HEK293T (cell line): ENCODE measurements around the gene PPCS.
"Not testable (repeated sequence)": the region's sequence is repeated elsewhere in the genome, so short reads cannot be mapped to it uniquely, and the experiment has no call there.

Source experiments
- BHLHE40 ChIP-seq: fragments of 450-650 bp; IDR thresholded peaks from 2 replicates; pipeline ENCODE4 v1.6.1; 2016; ENCODE audit warnings: mild to moderate bottlenecking, moderate library complexity, borderline replicate concordance
- FOXA1 ChIP-seq: fragments of 450-650 bp; IDR thresholded peaks from 2 replicates; pipeline ENCODE4 v1.6.1; 2016; ENCODE audit warnings: mild to moderate bottlenecking
- FOXM1 ChIP-seq: fragments of 450-650 bp; IDR thresholded peaks from 2 replicates; pipeline ENCODE4 v1.6.1; 2017; ENCODE audit warnings: mild to moderate bottlenecking, borderline replicate concordance
- HDGF ChIP-seq: fragments of 450-650 bp; IDR thresholded peaks from 2 replicates; pipeline ENCODE4 v1.6.1; 2017; ENCODE audit warnings: antibody characterized with exemption, borderline replicate concordance
- LEF1 ChIP-seq: fragments of 450-650 bp; IDR thresholded peaks from 2 replicates; pipeline ENCODE4 v1.6.1; 2017; ENCODE audit warnings: mild to moderate bottlenecking, borderline replicate concordance
- SP1 ChIP-seq: fragments of 450-650 bp; IDR thresholded peaks from 2 replicates; pipeline ENCODE4 v1.6.1; 2017
- TARDBP ChIP-seq: fragments of 450-650 bp; IDR thresholded peaks from 2 replicates; pipeline ENCODE4 v1.6.1; 2016
- TF ChIP-seq, protein P1 (sequence below): fragments of 450-650 bp; IDR thresholded peaks from 2 replicates; pipeline ENCODE4 v1.6.1; 2016

DNA sequence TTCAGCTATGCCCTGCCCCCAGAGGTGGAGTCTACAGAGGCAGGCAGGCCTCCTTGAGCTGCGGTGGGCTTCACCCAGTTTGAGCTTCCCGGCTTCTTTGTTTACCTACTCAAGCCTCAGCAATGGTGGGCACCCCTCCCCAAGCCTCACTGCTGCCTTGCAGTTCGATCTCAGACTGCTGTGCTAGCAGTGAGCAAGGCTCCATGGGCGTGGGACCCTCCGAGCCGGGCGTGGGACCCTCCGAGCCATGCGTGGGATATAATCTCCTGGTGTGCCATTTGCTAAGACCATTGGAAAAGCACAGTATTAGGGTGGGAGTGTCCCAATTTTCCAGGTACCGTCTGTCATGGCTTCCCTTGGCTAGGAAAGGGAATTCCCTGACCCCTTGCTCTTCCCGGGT lies 45.7 kb downstream of the PPCS start:
- not testable (repeated sequence) for TF ChIP-seq BHLHE40, LEF1, FOXA1, TARDBP, HDGF, SP1, FOXM1
- TF ChIP-seq, protein P1, sequence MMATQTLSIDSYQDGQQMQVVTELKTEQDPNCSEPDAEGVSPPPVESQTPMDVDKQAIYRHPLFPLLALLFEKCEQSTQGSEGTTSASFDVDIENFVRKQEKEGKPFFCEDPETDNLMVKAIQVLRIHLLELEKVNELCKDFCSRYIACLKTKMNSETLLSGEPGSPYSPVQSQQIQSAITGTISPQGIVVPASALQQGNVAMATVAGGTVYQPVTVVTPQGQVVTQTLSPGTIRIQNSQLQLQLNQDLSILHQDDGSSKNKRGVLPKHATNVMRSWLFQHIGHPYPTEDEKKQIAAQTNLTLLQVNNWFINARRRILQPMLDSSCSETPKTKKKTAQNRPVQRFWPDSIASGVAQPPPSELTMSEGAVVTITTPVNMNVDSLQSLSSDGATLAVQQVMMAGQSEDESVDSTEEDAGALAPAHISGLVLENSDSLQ = not testable (repeated sequence)
